SK-N-SH (cell line): ENCODE results near the gene PKIB. TPM values are rescaled to one million over a fixed set of nuclear protein-coding genes. Genes with fewer than 3 reads are reported as not detected.

ENCODE experiments used
- CTCF ChIA-PET: fragments of 300-600, 350-600 bp; formaldehyde crosslinking; extraction: SDS; loops from one replicate; lab custom pipeline; 2021; lab: Yijun Ruan, JAX
- POLR2A ChIA-PET: fragments of 350-600 bp; sonication (Branson Sonifier 250); formaldehyde crosslinking; extraction: SDS; loops from one replicate; lab custom pipeline; 2020; ENCODE audit warnings: antibody characterized with exemption, inconsistent platforms; lab: Yijun Ruan, JAX
- DNase-seq: peaks from one replicate; pipeline ENCODE4 v3.0.0; 2012
- H2AFZ ChIP-seq: fragments of 200-600 bp; sonication (generic); 2 replicates; pipeline ENCODE4 v1.8.1; 2016; ENCODE audit warnings: antibody characterized with exemption, mild to moderate bottlenecking, low read depth
- H3F3A ChIP-seq: fragments of 200-600 bp; sonication (generic); replicated peaks from 2 replicates; pipeline ENCODE3; 2016; ENCODE audit warnings: antibody characterized with exemption, mild to moderate bottlenecking; ENCODE audit not compliant: insufficient read depth
- H3K27ac ChIP-seq, 2 experiments: fragments of 200-500 bp in 1 of 2; fragments of 200-600 bp in 1 of 2; sonication (Bioruptor generic) in 1 of 2; sonication (generic), shearing (Covaris generic) in 1 of 2; 2 replicates each; pipeline versions ENCODE4 v1.5.1 to v1.6.1; 2014 to 2016; ENCODE audit warnings: low read depth in 2 of 2, inconsistent platforms in 1 of 2, low read length in 1 of 2, mild to moderate bottlenecking in 1 of 2, mixed read lengths in 1 of 2
- H3K27me3 ChIP-seq: fragments of 200-600 bp; sonication (generic), shearing (Covaris generic); 2 replicates; pipeline ENCODE4 v1.6.1; 2016; ENCODE audit warnings: mixed run types; ENCODE audit not compliant: insufficient read depth
- H3K36me3 ChIP-seq, 2 experiments: fragments of 200-500 bp in 1 of 2; fragments of 200-600 bp in 1 of 2; sonication (Bioruptor generic) in 1 of 2; sonication (generic) in 1 of 2; replicated peaks in 1 of 2; 2 replicates each; pipeline versions ENCODE3 to v1.5.1; 2014 to 2016; ENCODE audit warnings: low read length in 1 of 2, mild to moderate bottlenecking in 1 of 2; ENCODE audit not compliant: insufficient read depth in 2 of 2, control insufficient read depth in 1 of 2
- H3K4me1 ChIP-seq, 2 experiments: fragments of 200-500 bp in 1 of 2; fragments of 200-600 bp in 1 of 2; sonication (Bioruptor generic) in 1 of 2; sonication (generic), shearing (Covaris generic) in 1 of 2; 2 replicates each; pipeline versions ENCODE4 v1.5.1 to v1.6.1; 2014 to 2016; ENCODE audit warnings: low read depth in 1 of 2, low read length in 1 of 2, mixed run types in 1 of 2; ENCODE audit not compliant: insufficient read depth in 2 of 2, control insufficient read depth in 1 of 2
- H3K4me2 ChIP-seq: fragments of 200-600 bp; sonication (generic), shearing (Covaris generic); 2 replicates; pipeline ENCODE4 v1.6.1; 2017; ENCODE audit warnings: mixed run types
- H3K4me3 ChIP-seq, 2 experiments: fragments of 200-500 bp in 1 of 2; fragments of 200-600 bp in 1 of 2; sonication (Bioruptor generic) in 1 of 2; sonication (generic), shearing (Covaris generic) in 1 of 2; 2 replicates each; pipeline versions ENCODE4 v1.5.1 to v1.8.1; 2014 to 2016; ENCODE audit warnings: low read depth in 2 of 2, inconsistent platforms in 1 of 2, low read length in 1 of 2, mild to moderate bottlenecking in 1 of 2, mixed read lengths in 1 of 2, moderate library complexity in 1 of 2
- H3K79me2 ChIP-seq: fragments of 200-600 bp; sonication (generic); 2 replicates; pipeline ENCODE4 v1.8.1; 2017; ENCODE audit warnings: mild to moderate bottlenecking; ENCODE audit not compliant: insufficient read depth
- H3K9ac ChIP-seq: fragments of 200-600 bp; sonication (generic); 2 replicates; pipeline ENCODE4 v1.6.1; 2017; ENCODE audit warnings: mixed run types
- H3K9me2 ChIP-seq: fragments of 200-600 bp; sonication (generic); 2 replicates; pipeline ENCODE4 v1.6.1; 2017; ENCODE audit warnings: mixed run types
- H3K9me3 ChIP-seq: fragments of 200-600 bp; sonication (generic); 2 replicates; pipeline ENCODE4 v1.6.1; 2017; ENCODE audit warnings: mixed run types, mild to moderate bottlenecking, moderate library complexity
- H4K20me1 ChIP-seq: fragments of 200-600 bp; sonication (generic); 2 replicates; pipeline ENCODE4 v1.6.1; 2017; ENCODE audit warnings: mild to moderate bottlenecking, mixed run types; ENCODE audit not compliant: insufficient read depth
- ELF1 ChIP-seq: IDR thresholded peaks from 2 replicates; pipeline ENCODE4 v1.4.0; 2012
- EZH2phosphoT487 ChIP-seq: fragments of 200-600 bp; sonication (generic); IDR thresholded peaks from 2 replicates; pipeline ENCODE4 v1.6.1; 2017; ENCODE audit warnings: low read depth, mixed run types, mild to moderate bottlenecking, antibody characterized with exemption, moderate library complexity, borderline replicate concordance
- GATA2 ChIP-seq: sonication (generic); formaldehyde crosslinking; IDR thresholded peaks from 2 replicates; pipeline ENCODE4 v1.5.0; 2020; ENCODE audit warnings: mild to moderate bottlenecking, missing genetic modification reagents
- MXI1 ChIP-seq: IDR thresholded peaks from 2 replicates; pipeline ENCODE4 v1.6.1; 2012; ENCODE audit warnings: mild to moderate bottlenecking, low read depth, low read length, improper control_type of control experiment
- NRF1 ChIP-seq: IDR thresholded peaks from 2 replicates; pipeline ENCODE4 v1.6.1; 2012; ENCODE audit warnings: low read depth, mild to moderate bottlenecking, low read length
- RAD21 ChIP-seq: IDR thresholded peaks from 2 replicates; pipeline ENCODE4 v1.6.1; 2012; ENCODE audit warnings: mild to moderate bottlenecking, low read length
- RXRA ChIP-seq: IDR thresholded peaks from 2 replicates; pipeline ENCODE4 v1.4.0; 2012; ENCODE audit warnings: low read depth, mild to moderate bottlenecking, borderline replicate concordance
- TEAD4 ChIP-seq: IDR thresholded peaks from 2 replicates; pipeline ENCODE4 v1.4.0; 2012; ENCODE audit warnings: mild to moderate bottlenecking, borderline replicate concordance; ENCODE audit not compliant: insufficient read depth
- USF2 ChIP-seq: fragments of 150-350 bp; IDR thresholded peaks from 2 replicates; pipeline ENCODE4 v1.6.1; 2017; ENCODE audit warnings: antibody characterized with exemption, low read length, low read depth, borderline replicate concordance
- WGBS: methylation state at CpG from one replicate; pipeline ENCODE4 v1.1.6; 2017; ENCODE audit warnings: low lambda C conversion rate; 5-methylcytosine and 5-hydroxymethylcytosine counted together
- polyA plus RNA-seq, 3 experiments: library from polyadenylated mRNA; depleted of rRNA; stranded (reverse); fragments of >200 nt; gene quantifications; 2 replicates each; pipeline ENCODE4 v1.2.3, GENCODE V29; 2012
- TF ChIP-seq, protein P1 (sequence below): IDR thresholded peaks from 2 replicates; pipeline ENCODE4; 2012
- TF ChIP-seq, protein P2 (sequence below): IDR thresholded peaks from 2 replicates; pipeline ENCODE4 v1.4.0; 2012; ENCODE audit warnings: low read depth, borderline replicate concordance
- TF ChIP-seq, protein P3 (sequence below): IDR thresholded peaks from 2 replicates; pipeline ENCODE4 v1.6.1; 2012; ENCODE audit warnings: mild to moderate bottlenecking, low read depth, low read length, moderate library complexity

Gene PKIB
- polyA plus RNA-seq, 1 of the 3 experiments (the other 2 are of a cell fraction), result 0.30 TPM

DNA sequence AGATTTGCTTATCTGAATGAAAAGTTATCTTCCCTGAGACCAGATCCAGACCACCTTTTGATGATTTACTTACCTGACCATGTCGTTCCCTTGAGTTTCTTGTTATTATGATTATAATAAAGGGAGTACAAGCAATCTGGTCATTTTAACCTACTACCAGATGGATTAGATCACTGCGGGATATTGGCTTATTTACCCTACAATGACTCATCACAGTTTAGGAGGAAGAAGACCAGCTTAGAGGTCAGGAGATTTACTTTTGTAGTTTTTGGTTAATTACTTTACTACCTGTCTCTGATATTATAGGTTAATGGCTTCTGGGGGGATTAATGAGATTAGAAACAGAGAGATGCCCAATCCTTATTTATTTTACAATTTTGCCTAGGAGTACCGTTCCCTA is 10.7 kb downstream of the PKIB start:
- Histone ChIP-seq H3K4me2 (no peak overlapping the region), H2AFZ (no peak overlapping the region), H3K79me2 (no peaks in the 10 kb centered on the region), H3K4me1 (no peaks in the 10 kb centered on the region), H3K9ac (no peak overlapping the region), H3K27me3 (no peaks in the 10 kb centered on the region; the same call in 1 of the 2 replicates), H3K27ac (no peak overlapping the region), H3K4me3 (no peak overlapping the region), H4K20me1 (no peaks in the 10 kb centered on the region), H3F3A (no peaks in the 10 kb centered on the region), H3K36me3 (no peaks in the 10 kb centered on the region), H3K9me3 (no peaks in the 10 kb centered on the region), H3K9me2 (no peaks in the 10 kb centered on the region)
- POLR2A ChIA-PET, result no interaction called here
- TF ChIP-seq, protein P1, sequence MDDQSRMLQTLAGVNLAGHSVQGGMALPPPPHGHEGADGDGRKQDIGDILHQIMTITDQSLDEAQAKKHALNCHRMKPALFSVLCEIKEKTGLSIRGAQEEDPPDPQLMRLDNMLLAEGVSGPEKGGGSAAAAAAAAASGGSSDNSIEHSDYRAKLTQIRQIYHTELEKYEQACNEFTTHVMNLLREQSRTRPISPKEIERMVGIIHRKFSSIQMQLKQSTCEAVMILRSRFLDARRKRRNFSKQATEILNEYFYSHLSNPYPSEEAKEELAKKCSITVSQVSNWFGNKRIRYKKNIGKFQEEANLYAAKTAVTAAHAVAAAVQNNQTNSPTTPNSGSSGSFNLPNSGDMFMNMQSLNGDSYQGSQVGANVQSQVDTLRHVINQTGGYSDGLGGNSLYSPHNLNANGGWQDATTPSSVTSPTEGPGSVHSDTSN, result no peak
- TF ChIP-seq GATA2 (CRISPR knock-in tag) (no peak), NRF1 (no peak), USF2 (no peak), ELF1 (no peak), RAD21 (no peak), TEAD4 (no peak), MXI1 (no peak), EZH2phosphoT487 (no peak), RXRA (no peak)
- TF ChIP-seq, protein P2, sequence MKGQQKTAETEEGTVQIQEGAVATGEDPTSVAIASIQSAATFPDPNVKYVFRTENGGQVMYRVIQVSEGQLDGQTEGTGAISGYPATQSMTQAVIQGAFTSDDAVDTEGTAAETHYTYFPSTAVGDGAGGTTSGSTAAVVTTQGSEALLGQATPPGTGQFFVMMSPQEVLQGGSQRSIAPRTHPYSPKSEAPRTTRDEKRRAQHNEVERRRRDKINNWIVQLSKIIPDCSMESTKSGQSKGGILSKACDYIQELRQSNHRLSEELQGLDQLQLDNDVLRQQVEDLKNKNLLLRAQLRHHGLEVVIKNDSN, result no peak
- TF ChIP-seq, protein P3, sequence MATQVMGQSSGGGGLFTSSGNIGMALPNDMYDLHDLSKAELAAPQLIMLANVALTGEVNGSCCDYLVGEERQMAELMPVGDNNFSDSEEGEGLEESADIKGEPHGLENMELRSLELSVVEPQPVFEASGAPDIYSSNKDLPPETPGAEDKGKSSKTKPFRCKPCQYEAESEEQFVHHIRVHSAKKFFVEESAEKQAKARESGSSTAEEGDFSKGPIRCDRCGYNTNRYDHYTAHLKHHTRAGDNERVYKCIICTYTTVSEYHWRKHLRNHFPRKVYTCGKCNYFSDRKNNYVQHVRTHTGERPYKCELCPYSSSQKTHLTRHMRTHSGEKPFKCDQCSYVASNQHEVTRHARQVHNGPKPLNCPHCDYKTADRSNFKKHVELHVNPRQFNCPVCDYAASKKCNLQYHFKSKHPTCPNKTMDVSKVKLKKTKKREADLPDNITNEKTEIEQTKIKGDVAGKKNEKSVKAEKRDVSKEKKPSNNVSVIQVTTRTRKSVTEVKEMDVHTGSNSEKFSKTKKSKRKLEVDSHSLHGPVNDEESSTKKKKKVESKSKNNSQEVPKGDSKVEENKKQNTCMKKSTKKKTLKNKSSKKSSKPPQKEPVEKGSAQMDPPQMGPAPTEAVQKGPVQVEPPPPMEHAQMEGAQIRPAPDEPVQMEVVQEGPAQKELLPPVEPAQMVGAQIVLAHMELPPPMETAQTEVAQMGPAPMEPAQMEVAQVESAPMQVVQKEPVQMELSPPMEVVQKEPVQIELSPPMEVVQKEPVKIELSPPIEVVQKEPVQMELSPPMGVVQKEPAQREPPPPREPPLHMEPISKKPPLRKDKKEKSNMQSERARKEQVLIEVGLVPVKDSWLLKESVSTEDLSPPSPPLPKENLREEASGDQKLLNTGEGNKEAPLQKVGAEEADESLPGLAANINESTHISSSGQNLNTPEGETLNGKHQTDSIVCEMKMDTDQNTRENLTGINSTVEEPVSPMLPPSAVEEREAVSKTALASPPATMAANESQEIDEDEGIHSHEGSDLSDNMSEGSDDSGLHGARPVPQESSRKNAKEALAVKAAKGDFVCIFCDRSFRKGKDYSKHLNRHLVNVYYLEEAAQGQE, result no peak
- 1% methylated on average over 3 of the region's 3 CpGs for WGBS
- no peak for DNase-seq
- CTCF ChIA-PET, result no interaction called here
